T-helper 22 cell (primary cell): ENCODE data around the gene ANKRD11.
"Not testable (repeated sequence)": the region's sequence is repeated elsewhere in the genome, so short reads cannot be mapped to it uniquely, and the experiment has no call there.

ENCODE experiments used
- DNase-seq: peaks from one replicate; pipeline ENCODE4 v3.0.0-alpha.2; 2020; ENCODE audit warnings: low read depth

Gene ANKRD11

GRCh38 chr16:89428605-89429004, 61.8 kb downstream of the ANKRD11 start:
- DNase-seq: not testable (repeated sequence)

GRCh38 chr16:89426736-89427530, 63.4 kb downstream of the ANKRD11 start:
- DNase-seq: no peak

GRCh38 chr16:89425523-89425922, 64.8 kb downstream of the ANKRD11 start:
- DNase-seq: no peak

- DNase-seq: no peak
Observed at GRCh38 chr16:89423681-89424260, 66.6 kb downstream of the ANKRD11 start.

GRCh38 chr16:89422905-89423630, 67.3 kb downstream of the ANKRD11 start:
- DNase-seq: no peak

- DNase-seq: no peak
Observed at GRCh38 chr16:89422527-89422904, 67.8 kb downstream of the ANKRD11 start.

- DNase-seq: not testable (repeated sequence)
Observed at GRCh38 chr16:89421300-89421699, 69.1 kb downstream of the ANKRD11 start.

- no peak for DNase-seq
Observed at GRCh38 chr16:89420204-89420603, 70.2 kb downstream of the ANKRD11 start.

- no peak for DNase-seq
Observed at GRCh38 chr16:89418352-89418751, 72.0 kb downstream of the ANKRD11 start.

GRCh38 chr16:89417352-89417751, 73.0 kb downstream of the ANKRD11 start:
- DNase-seq: no peak

GRCh38 chr16:89413811-89414585, 76.4 kb downstream of the ANKRD11 start:
- DNase-seq: no peak

GRCh38 chr16:89412811-89413210, 77.5 kb downstream of the ANKRD11 start:
- no peak for DNase-seq

GRCh38 chr16:89411335-89411850, 79.0 kb downstream of the ANKRD11 start:
- DNase-seq: no peak

GRCh38 chr16:89410794-89411309, 79.5 kb downstream of the ANKRD11 start:
- DNase-seq: no peak

GRCh38 chr16:89410322-89410721, 80.0 kb downstream of the ANKRD11 start:
- no peak for DNase-seq

- DNase-seq: peak; percentile 81
Observed at GRCh38 chr16:89409161-89409711, 81.1 kb downstream of the ANKRD11 start.

- DNase-seq: no peak
Observed at GRCh38 chr16:89408315-89408714, 82.0 kb downstream of the ANKRD11 start.

GRCh38 chr16:89407925-89408300, 82.4 kb downstream of the ANKRD11 start:
- DNase-seq: no peak

GRCh38 chr16:89407282-89407924, 83.0 kb downstream of the ANKRD11 start:
- DNase-seq: no peak

GRCh38 chr16:89406277-89406888, 84.0 kb downstream of the ANKRD11 start:
- no peak for DNase-seq

GRCh38 chr16:89404561-89404960, 85.8 kb downstream of the ANKRD11 start:
- no peak for DNase-seq
